ENCODE data around the gene KCNE3. TPM values are rescaled to one million over a fixed set of nuclear protein-coding genes. Genes with fewer than 3 reads are reported as not detected.

KCNE3 gene
- total RNA-seq, 3 donors from 2014 or later = 8.5 to 27.5 (median 23.4) TPM

DNA sequence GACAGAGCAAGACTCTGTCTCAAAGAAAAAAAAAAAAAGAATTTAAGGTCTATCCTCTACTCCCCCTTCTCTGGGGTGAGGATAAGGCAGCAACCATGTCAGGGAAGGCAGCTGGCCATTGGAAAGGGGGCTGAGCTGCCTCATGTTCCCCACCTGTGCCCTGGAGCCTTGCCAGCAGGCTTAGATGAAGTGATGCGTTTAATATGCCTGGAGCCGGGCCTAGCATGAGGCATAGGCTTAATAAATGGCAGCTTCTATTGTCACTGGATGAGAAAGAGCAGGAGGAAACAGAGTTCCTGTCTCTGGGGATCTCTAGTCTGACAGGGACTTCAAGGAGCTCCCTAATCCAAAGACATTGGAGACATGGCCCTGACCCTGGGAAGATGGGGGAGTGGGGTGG lies 3.2 kb upstream of the KCNE3 start:
- Histone ChIP-seq H3K4me1 (ENCODE audit: low read depth) (peaks cover 12% of the 10 kb centered on the region), H3K4me3 (no peak overlapping the region), H3K36me3 (ENCODE audit: low read depth) (no peaks in the 10 kb centered on the region), H3K9me3 (no peaks in the 10 kb centered on the region)
- TF ChIP-seq, protein P1, sequence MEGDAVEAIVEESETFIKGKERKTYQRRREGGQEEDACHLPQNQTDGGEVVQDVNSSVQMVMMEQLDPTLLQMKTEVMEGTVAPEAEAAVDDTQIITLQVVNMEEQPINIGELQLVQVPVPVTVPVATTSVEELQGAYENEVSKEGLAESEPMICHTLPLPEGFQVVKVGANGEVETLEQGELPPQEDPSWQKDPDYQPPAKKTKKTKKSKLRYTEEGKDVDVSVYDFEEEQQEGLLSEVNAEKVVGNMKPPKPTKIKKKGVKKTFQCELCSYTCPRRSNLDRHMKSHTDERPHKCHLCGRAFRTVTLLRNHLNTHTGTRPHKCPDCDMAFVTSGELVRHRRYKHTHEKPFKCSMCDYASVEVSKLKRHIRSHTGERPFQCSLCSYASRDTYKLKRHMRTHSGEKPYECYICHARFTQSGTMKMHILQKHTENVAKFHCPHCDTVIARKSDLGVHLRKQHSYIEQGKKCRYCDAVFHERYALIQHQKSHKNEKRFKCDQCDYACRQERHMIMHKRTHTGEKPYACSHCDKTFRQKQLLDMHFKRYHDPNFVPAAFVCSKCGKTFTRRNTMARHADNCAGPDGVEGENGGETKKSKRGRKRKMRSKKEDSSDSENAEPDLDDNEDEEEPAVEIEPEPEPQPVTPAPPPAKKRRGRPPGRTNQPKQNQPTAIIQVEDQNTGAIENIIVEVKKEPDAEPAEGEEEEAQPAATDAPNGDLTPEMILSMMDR (IDR thresholded peaks at IDR 0.05) = no peak
- DNase-seq (no peak), ATAC-seq (no peak)
- intact Hi-C loops (cut with DNase I, micrococcal nuclease) = no loop called here

- TF ChIP-seq, protein P1 (IDR thresholded peaks at IDR 0.05) = no peak
- intact Hi-C loops (cut with DNase I, micrococcal nuclease) = no loop called here
- ATAC-seq (no peak), DNase-seq (no peak)
- H3K36me3 ChIP-seq (ENCODE audit: low read depth) = no peaks in the 10 kb centered on the region
- H3K4me3 ChIP-seq = no peak overlapping the region
- H3K4me1 ChIP-seq (ENCODE audit: low read depth) = peaks cover 16% of the 10 kb centered on the region
- no peaks in the 10 kb centered on the region for H3K9me3 ChIP-seq
Measured at GRCh38 chr11:74468936-74469335, 1.6 kb upstream of the KCNE3 start.

DNA sequence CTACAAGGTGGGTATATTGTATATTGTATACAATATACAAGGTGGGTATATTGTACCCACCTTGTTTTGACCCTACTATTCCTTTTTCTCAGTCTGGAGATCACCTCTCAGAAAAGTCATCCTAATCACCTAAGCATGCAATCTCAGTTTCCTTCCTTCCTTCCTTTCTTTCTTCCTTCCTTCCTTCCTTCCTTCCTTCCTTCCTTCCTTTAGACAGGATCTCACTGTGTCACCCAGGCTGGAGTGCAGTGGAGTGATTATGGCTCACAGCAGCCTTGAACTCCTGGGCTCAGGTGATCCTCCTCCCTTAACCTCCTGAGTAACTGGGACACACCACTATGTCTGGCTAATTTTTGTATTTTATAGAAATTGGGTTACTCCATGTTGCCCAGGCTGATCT lies 1.2 kb upstream of the KCNE3 start:
- ATAC-seq (no peak), DNase-seq (no peak)
- H3K4me3 ChIP-seq = no peak overlapping the region
- TF ChIP-seq, protein P1 (IDR thresholded peaks at IDR 0.05) = no peak
- peaks cover 16% of the 10 kb centered on the region for H3K4me1 ChIP-seq (ENCODE audit: low read depth)
- no peaks in the 10 kb centered on the region for H3K36me3 ChIP-seq (ENCODE audit: low read depth)
- no peaks in the 10 kb centered on the region for H3K9me3 ChIP-seq
- intact Hi-C loops (cut with DNase I, micrococcal nuclease) = no loop called here

DNA sequence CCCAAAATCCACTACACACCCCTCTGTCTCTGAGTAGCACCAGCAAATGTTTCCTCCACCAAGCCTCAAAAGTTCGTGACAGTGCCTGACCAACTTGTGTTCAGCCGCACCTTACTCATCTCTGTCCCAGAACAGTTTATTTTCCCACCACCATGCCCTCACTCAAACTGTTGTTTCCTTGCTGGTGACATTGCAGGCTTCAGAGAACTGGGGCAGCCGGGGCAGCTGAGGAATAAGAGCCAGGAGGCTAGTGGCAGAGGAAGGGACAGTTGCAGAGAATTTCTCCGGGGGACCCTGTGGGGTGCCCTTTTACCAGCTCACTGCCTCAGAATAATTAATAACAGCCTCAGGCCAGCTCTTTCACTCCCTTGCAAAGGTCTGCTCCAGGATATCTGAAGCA lies 709 bp upstream of the KCNE3 start:
- H3K4me3 ChIP-seq = no peak overlapping the region
- intact Hi-C loops (cut with DNase I, micrococcal nuclease) = no loop called here
- no peaks in the 10 kb centered on the region for H3K9me3 ChIP-seq
- H3K36me3 ChIP-seq (ENCODE audit: low read depth) = no peaks in the 10 kb centered on the region
- ATAC-seq (no peak), DNase-seq (no peak)
- peaks cover 16% of the 10 kb centered on the region for H3K4me1 ChIP-seq (ENCODE audit: low read depth)
- TF ChIP-seq, protein P1 (IDR thresholded peaks at IDR 0.05) = no peak

DNA sequence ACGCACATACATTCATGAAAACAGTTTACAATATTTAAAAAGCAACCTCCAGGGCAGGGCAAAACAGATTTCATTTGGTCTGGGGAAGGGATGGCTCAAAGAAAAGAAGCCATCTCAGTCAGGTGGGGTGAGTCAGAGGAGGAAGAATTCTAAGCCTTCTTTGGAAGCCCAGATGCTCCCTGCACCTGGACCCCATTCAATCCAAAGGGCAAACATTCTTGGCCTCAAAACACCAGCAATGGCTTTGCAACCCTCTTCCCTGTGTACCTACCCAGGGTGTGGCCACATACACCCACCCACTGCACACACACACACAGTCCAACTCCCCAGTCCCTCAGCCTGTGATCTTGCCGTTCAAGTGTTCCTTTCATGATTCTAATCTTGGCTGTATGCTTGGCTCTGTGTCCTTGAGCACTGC lies 2.0 kb downstream of the KCNE3 start:
- H3K36me3 ChIP-seq (ENCODE audit: low read depth) = no peaks in the 10 kb centered on the region
- peaks cover 16% of the 10 kb centered on the region for H3K4me1 ChIP-seq (ENCODE audit: low read depth)
- intact Hi-C loops (cut with DNase I, micrococcal nuclease) = no loop called here
- TF ChIP-seq, protein P1 (IDR thresholded peaks at IDR 0.05) = no peak
- DNase-seq = peak; percentile 67 to 84 (median 77)
- peak; percentile 87 for ATAC-seq
- H3K4me3 ChIP-seq = no peak overlapping the region
- H3K9me3 ChIP-seq = no peaks in the 10 kb centered on the region

DNA sequence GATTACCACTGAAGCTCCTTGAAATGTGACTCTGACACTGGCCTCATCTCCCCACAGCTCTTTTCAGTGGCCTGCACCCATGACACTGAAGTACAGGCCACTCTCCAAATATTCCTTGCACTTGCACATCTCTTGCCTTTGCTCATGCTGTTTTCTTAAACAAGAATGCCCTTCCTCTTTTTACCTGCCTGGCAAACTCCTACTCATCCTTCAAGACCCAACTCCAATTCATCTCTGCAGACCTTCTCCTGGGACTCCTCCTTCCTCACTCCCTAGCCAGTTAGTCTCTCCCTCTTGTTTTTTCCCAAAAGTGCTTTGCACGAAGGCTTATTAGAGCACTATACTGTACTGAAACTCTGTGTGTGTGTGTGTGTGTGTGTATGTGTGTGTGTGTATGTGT lies 2.6 kb downstream of the KCNE3 start:
- intact Hi-C loops (cut with DNase I, micrococcal nuclease) = no loop called here
- Histone ChIP-seq H3K4me1 (ENCODE audit: low read depth) (peaks cover 16% of the 10 kb centered on the region), H3K36me3 (ENCODE audit: low read depth) (no peaks in the 10 kb centered on the region), H3K4me3 (no peak overlapping the region), H3K9me3 (no peaks in the 10 kb centered on the region)
- ATAC-seq (no peak), DNase-seq (no peak)
- TF ChIP-seq, protein P1 (IDR thresholded peaks at IDR 0.05) = no peak

Measured in mucosa of descending colon (tissue), 3 donors.